Keratinocyte (primary cell): ENCODE measurements around the gene ANKRD13D.

Experiments used
- EZH2 ChIP-seq: IDR thresholded peaks from one replicate; pipeline ENCODE4 v1.6.1; 2012; ENCODE audit warnings: inconsistent platforms, mild to moderate bottlenecking, low read length, moderate library complexity
- TF ChIP-seq, protein P1 (sequence below), 3 experiments: IDR thresholded peaks in 1 of 3; conservative IDR thresholded peaks in 1 of 3; optimal IDR thresholded peaks in 1 of 3; 2 replicates in 2 of 3; 3 replicates in 1 of 3; pipeline versions ENCODE3 to v1.5.1; 2011; ENCODE audit warnings: low read length in 3 of 3, mild to moderate bottlenecking in 3 of 3, moderate library complexity in 2 of 3, control low read depth in 1 of 3, inconsistent platforms in 1 of 3; ENCODE audit not compliant: insufficient read depth in 2 of 3; ENCODE audit errors: extremely low read depth in 1 of 3

DNA sequence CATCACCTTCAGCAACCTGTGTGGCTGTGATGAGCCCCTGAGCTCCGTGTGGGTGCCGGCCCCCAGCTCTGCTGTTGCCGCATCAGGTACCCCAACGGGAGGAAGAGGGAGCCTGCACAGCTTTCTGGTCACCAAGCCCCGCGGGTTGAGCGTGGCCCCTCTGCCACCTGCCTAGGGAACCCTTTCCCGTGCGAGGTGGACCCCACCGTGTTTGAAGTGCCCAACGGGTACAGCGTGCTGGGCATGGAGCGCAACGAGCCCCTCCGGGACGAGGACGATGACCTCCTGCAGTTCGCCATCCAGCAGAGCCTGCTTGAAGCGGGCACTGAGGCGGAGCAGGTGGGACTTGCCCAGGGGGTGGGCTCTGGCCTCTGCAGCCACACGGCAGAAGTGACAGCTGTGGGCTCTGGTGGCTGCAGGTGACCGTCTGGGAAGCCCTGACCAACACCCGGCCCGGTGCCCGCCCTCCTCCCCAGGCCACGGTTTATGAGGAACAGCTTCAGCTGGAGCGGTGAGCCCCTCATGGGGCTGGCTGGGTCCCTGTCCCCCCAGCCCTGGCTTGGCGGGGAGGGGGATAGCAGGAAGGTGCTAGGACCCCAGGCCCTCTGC, 12.3 kb downstream of the ANKRD13D start:
- TF ChIP-seq, protein P1, sequence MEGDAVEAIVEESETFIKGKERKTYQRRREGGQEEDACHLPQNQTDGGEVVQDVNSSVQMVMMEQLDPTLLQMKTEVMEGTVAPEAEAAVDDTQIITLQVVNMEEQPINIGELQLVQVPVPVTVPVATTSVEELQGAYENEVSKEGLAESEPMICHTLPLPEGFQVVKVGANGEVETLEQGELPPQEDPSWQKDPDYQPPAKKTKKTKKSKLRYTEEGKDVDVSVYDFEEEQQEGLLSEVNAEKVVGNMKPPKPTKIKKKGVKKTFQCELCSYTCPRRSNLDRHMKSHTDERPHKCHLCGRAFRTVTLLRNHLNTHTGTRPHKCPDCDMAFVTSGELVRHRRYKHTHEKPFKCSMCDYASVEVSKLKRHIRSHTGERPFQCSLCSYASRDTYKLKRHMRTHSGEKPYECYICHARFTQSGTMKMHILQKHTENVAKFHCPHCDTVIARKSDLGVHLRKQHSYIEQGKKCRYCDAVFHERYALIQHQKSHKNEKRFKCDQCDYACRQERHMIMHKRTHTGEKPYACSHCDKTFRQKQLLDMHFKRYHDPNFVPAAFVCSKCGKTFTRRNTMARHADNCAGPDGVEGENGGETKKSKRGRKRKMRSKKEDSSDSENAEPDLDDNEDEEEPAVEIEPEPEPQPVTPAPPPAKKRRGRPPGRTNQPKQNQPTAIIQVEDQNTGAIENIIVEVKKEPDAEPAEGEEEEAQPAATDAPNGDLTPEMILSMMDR (optimal IDR thresholded peaks at IDR 0.05 in 1 of 3, IDR thresholded peaks at IDR 0.05 in 1 of 3, conservative IDR thresholded peaks at IDR 0.05 in 1 of 3; ENCODE audit: extremely low read depth in 1 of 3, insufficient read depth in 2 of 3, low read length in 3 of 3) = no peak
- TF ChIP-seq EZH2 = no peak
